NCI-H1930 (cell line): ENCODE data around the gene ASB10.

ENCODE experiments used
- DNase-seq, 2 experiments: peaks; one replicate each; lab custom pipeline; 2025; lab: John Stamatoyannopoulos, UW

ASB10 gene

GRCh38 chr7:151166629-151167196 lies 20.3 kb downstream of the ASB10 start:
- DNase-seq = no peak

GRCh38 chr7:151161757-151162156 lies 25.3 kb downstream of the ASB10 start:
- DNase-seq = no peak

- DNase-seq = no peak
These were observed 29.3 kb downstream of the ASB10 start for GRCh38 chr7:151157645-151158329.

- DNase-seq = no peak
These were observed 34.2 kb downstream of the ASB10 start for GRCh38 chr7:151152643-151153513.

- DNase-seq = no peak
These were observed 36.7 kb downstream of the ASB10 start for GRCh38 chr7:151150388-151150787.

GRCh38 chr7:151148319-151149259 lies 38.5 kb downstream of the ASB10 start:
- DNase-seq = no peak

GRCh38 chr7:151146761-151147160 lies 40.3 kb downstream of the ASB10 start:
- no peak for DNase-seq

- DNase-seq = no peak
These were observed 42.7 kb downstream of the ASB10 start for GRCh38 chr7:151144387-151144786.

- DNase-seq = no peak
These were observed 43.6 kb downstream of the ASB10 start for GRCh38 chr7:151143261-151144015.

- no peak for DNase-seq
These were observed 44.4 kb downstream of the ASB10 start for GRCh38 chr7:151142686-151143040.

GRCh38 chr7:151141855-151142685 lies 45.0 kb downstream of the ASB10 start:
- no peak for DNase-seq

GRCh38 chr7:151141311-151141854 lies 45.7 kb downstream of the ASB10 start:
- no peak for DNase-seq

- DNase-seq = no peak
These were observed 46.2 kb downstream of the ASB10 start for GRCh38 chr7:151140826-151141225.

GRCh38 chr7:151139791-151140190 lies 47.3 kb downstream of the ASB10 start:
- DNase-seq = no peak

GRCh38 chr7:151139071-151139790 lies 47.8 kb downstream of the ASB10 start:
- DNase-seq = no peak

GRCh38 chr7:151138153-151138851 lies 48.7 kb downstream of the ASB10 start:
- DNase-seq = no peak

GRCh38 chr7:151137791-151138152 lies 49.3 kb downstream of the ASB10 start:
- no peak for DNase-seq

- no peak for DNase-seq
These were observed 49.9 kb downstream of the ASB10 start for GRCh38 chr7:151137076-151137675.
